OCI-LY3 (cell line): ENCODE results near the gene GFY.
A peak's percentile ranks its signal among the peaks of the same experiment; 100 is the strongest.

ENCODE experiments used
- H2AFZ ChIP-seq: fragments of 200-600, 300-600 bp; shearing (Covaris generic); 2 replicates; pipeline ENCODE4 v1.6.0; 2014; ENCODE audit warnings: antibody characterized with exemption, low read depth, low read length
- H3K27ac ChIP-seq: fragments of 200-600, 300-600 bp; sonication (generic); 2 replicates; pipeline ENCODE4 v1.5.1; 2014; ENCODE audit warnings: mild to moderate bottlenecking, low read length, moderate library complexity, mixed read lengths
- H3K27me3 ChIP-seq: fragments of 200-600, 300-600 bp; sonication (generic); 2 replicates; pipeline ENCODE4 v1.6.1; 2014; ENCODE audit warnings: low read depth, low read length, mixed read lengths
- H3K36me3 ChIP-seq: fragments of 200-600, 300-600 bp; sonication (generic); replicated peaks from 2 replicates; pipeline ENCODE3; 2014; ENCODE audit warnings: low read depth, low read length, mixed read lengths
- H3K4me1 ChIP-seq: fragments of 300-600, 200-600 bp; sonication (generic); 2 replicates; pipeline ENCODE4 v1.6.1; 2014; ENCODE audit warnings: low read length, mixed read lengths
- H3K4me2 ChIP-seq: fragments of 200-600, 300-600 bp; sonication (generic); 2 replicates; pipeline ENCODE4 v1.6.1; 2014; ENCODE audit warnings: low read length, mixed read lengths
- H3K4me3 ChIP-seq: fragments of 300-600, 200-600 bp; sonication (generic); 2 replicates; pipeline ENCODE4 v1.5.1; 2014; ENCODE audit warnings: antibody characterized with exemption, mild to moderate bottlenecking, low read length, moderate library complexity
- H3K79me2 ChIP-seq: fragments of 300-600, 200-600 bp; shearing (Covaris generic); 2 replicates; pipeline ENCODE4 v1.6.1; 2014; ENCODE audit warnings: mild to moderate bottlenecking, low read length, mixed read lengths
- H3K9ac ChIP-seq: fragments of 300-600, 200-600 bp; shearing (Covaris generic); 2 replicates; pipeline ENCODE4 v1.6.0; 2014; ENCODE audit warnings: mild to moderate bottlenecking, low read length, moderate library complexity
- H3K9me3 ChIP-seq: fragments of 200-600, 300-600 bp; shearing (Covaris generic); 2 replicates; pipeline ENCODE4 v1.6.1; 2014; ENCODE audit warnings: low read length, mixed read lengths; ENCODE audit not compliant: insufficient read depth
- H4K20me1 ChIP-seq: fragments of 200-600, 300-600 bp; sonication (generic); 2 replicates; pipeline ENCODE4 v1.6.1; 2016; ENCODE audit warnings: low read length, mixed read lengths; ENCODE audit not compliant: insufficient read depth
- CTCF ChIP-seq: fragments of 200-600, 300-600 bp; sonication (generic); IDR thresholded peaks from 2 replicates; pipeline ENCODE4 v1.5.1; 2014; ENCODE audit warnings: antibody characterized with exemption, low read length, low read depth
- EZH2phosphoT487 ChIP-seq: fragments of 200-600 bp; shearing (Covaris generic); IDR thresholded peaks from 2 replicates; pipeline ENCODE4 v1.6.1; 2018; ENCODE audit warnings: antibody characterized with exemption, mixed run types, low read depth

Gene GFY

GRCh38 chr19:49451430-49452181 is 26.4 kb downstream of the GFY start, which contains the start of gene PIH1D1:
TSS of gene PIH1D1 (minus strand) at chr19:49451814. CDS start at chr19:49451574, 240 bp downstream.
- no peaks in the 10 kb centered on the region for H4K20me1 ChIP-seq
- peak within 1 kb of the TSS; percentile 85 for H3K4me3 ChIP-seq
- H3K4me1 ChIP-seq, result peaks cover 17% of the 10 kb centered on the region
- no peaks in the 10 kb centered on the region for H3K9me3 ChIP-seq
- TF ChIP-seq CTCF, result no peak
- no peak for TF ChIP-seq EZH2phosphoT487
- H3K36me3 ChIP-seq, result peaks cover 33% of the 10 kb centered on the region
- peak within 1 kb of the TSS; percentile 99 for H3K9ac ChIP-seq
- peak within 1 kb of the TSS; percentile 18; the same call in 1 of the 2 replicates for H2AFZ ChIP-seq
- H3K79me2 ChIP-seq, result peaks cover 31% of the 10 kb centered on the region
- H3K27me3 ChIP-seq, result no peaks in the 10 kb centered on the region
- peak within 1 kb of the TSS; percentile 91 for H3K27ac ChIP-seq
- H3K4me2 ChIP-seq, result peak within 1 kb of the TSS; percentile 77

GRCh38 chr19:49453013-49453756 is 28.0 kb downstream of the GFY start, which contains the start of gene ALDH16A1:
TSS of gene ALDH16A1 (plus strand) at chr19:49453225. CDS start at chr19:49453332, 107 bp downstream.
- Histone ChIP-seq H3K27me3 (no peaks in the 10 kb centered on the region), H3K36me3 (peaks cover 18% of the 10 kb centered on the region), H3K79me2 (peaks cover 31% of the 10 kb centered on the region), H3K27ac (peak within 1 kb of the TSS; percentile 91), H3K4me2 (peak within 1 kb of the TSS; percentile 75), H3K9me3 (no peaks in the 10 kb centered on the region), H2AFZ (peak within 1 kb of the TSS; percentile 22; the same call in 1 of the 2 replicates), H4K20me1 (no peaks in the 10 kb centered on the region), H3K4me1 (peaks cover 19% of the 10 kb centered on the region), H3K9ac (peak within 1 kb of the TSS; percentile 99), H3K4me3 (peak within 1 kb of the TSS; percentile 85)
- TF ChIP-seq CTCF, result no peak
- no peak for TF ChIP-seq EZH2phosphoT487

GRCh38 chr19:49453757-49454240 is 28.6 kb downstream of the GFY start:
- peak overlapping the region; percentile 75 for H3K4me2 ChIP-seq
- peaks cover 31% of the 10 kb centered on the region for H3K79me2 ChIP-seq
- peak overlapping the region; percentile 91 for H3K27ac ChIP-seq
- H3K4me3 ChIP-seq, result peak overlapping the region; percentile 85
- peaks cover 13% of the 10 kb centered on the region for H3K36me3 ChIP-seq
- no peaks in the 10 kb centered on the region for H3K9me3 ChIP-seq
- no peaks in the 10 kb centered on the region for H4K20me1 ChIP-seq
- H3K27me3 ChIP-seq, result no peaks in the 10 kb centered on the region
- TF ChIP-seq EZH2phosphoT487, result no peak
- no peak for TF ChIP-seq CTCF
- peaks cover 22% of the 10 kb centered on the region for H3K4me1 ChIP-seq
- H2AFZ ChIP-seq, result no peak overlapping the region
- H3K9ac ChIP-seq, result peak overlapping the region; percentile 99

- TF ChIP-seq CTCF (no peak), EZH2phosphoT487 (no peak)
- H3K4me1 ChIP-seq, result peaks cover 18% of the 10 kb centered on the region
- H3K27me3 ChIP-seq, result no peaks in the 10 kb centered on the region
- H3K9me3 ChIP-seq, result no peaks in the 10 kb centered on the region
- no peak overlapping the region for H3K27ac ChIP-seq
- H3K36me3 ChIP-seq, result peaks cover 10% of the 10 kb centered on the region
- H2AFZ ChIP-seq, result no peak overlapping the region
- H4K20me1 ChIP-seq, result no peaks in the 10 kb centered on the region
- H3K4me2 ChIP-seq, result no peak overlapping the region
- peaks cover 22% of the 10 kb centered on the region for H3K79me2 ChIP-seq
- H3K4me3 ChIP-seq, result no peak overlapping the region
- H3K9ac ChIP-seq, result no peak overlapping the region
Measured at GRCh38 chr19:49455773-49456172, 30.6 kb downstream of the GFY start.
